ENCODE data around the gene NUAK2. TPM values are rescaled to one million over a fixed set of nuclear protein-coding genes. Genes with fewer than 3 reads are reported as not detected.
"Not testable (repeated sequence)": the region's sequence is repeated elsewhere in the genome, so short reads cannot be mapped to it uniquely, and the experiment has no call there.

The NUAK2 gene
- total RNA-seq, 1 donor from 2014 or later = 13.5 TPM

GRCh38 chr1:205283270-205284147, 38.0 kb downstream of the NUAK2 start:
- no peaks in the 10 kb centered on the region for H3K27me3 Mint-ChIP-seq
- H3K9me3 Mint-ChIP-seq = no peaks in the 10 kb centered on the region
- H3K36me3 Mint-ChIP-seq = no peaks in the 10 kb centered on the region
- H3K4me3 Mint-ChIP-seq = no peak overlapping the region
- H3K27ac Mint-ChIP-seq = peak overlapping the region; percentile 96
- TF ChIP-seq CTCF (conservative IDR thresholded peaks at IDR 0.05) = no peak
- peaks cover 35% of the 10 kb centered on the region for H3K4me1 Mint-ChIP-seq (ENCODE audit: unreplicated experiment)
- no peak for DNase-seq (ENCODE audit: extremely low spot score, unreplicated experiment)

GRCh38 chr1:205280666-205281395, 40.7 kb downstream of the NUAK2 start:
- not testable (repeated sequence) for H3K4me3 Mint-ChIP-seq; DNase-seq (ENCODE audit: extremely low spot score, unreplicated experiment); H3K36me3 Mint-ChIP-seq; H3K27me3 Mint-ChIP-seq; H3K9me3 Mint-ChIP-seq
- Mint-ChIP-seq H3K4me1 (ENCODE audit: unreplicated experiment) (peaks cover 21% of the 10 kb centered on the region), H3K27ac (peak overlapping the region; percentile 85)

DNA sequence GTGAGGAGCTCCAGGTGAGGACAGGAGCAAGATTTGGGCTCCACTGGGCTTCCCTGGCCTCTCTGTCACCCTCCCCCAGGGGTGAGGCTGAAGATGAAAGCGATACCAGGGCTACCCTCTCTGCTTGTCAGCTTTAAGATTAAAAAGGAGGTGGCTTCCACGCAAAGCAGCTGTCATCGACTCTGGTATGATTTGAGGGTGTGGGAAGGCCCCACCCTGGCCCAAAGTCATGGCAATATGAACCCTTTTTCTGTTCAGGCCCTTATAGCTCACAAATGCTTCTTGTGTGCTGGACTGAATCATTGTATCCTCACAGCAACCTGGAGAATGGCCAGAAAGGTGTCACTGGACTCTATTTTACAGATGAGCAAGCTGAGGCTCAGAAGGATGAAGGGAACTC, 41.6 kb downstream of the NUAK2 start:
- no peak for DNase-seq (ENCODE audit: extremely low spot score, unreplicated experiment)
- Mint-ChIP-seq H3K4me1 (ENCODE audit: unreplicated experiment) (peaks cover 15% of the 10 kb centered on the region), H3K9me3 (no peaks in the 10 kb centered on the region), H3K4me3 (no peak overlapping the region), H3K27ac (peak overlapping the region; percentile 85), H3K27me3 (no peaks in the 10 kb centered on the region), H3K36me3 (no peaks in the 10 kb centered on the region)
- TF ChIP-seq CTCF (conservative IDR thresholded peaks at IDR 0.05) = no peak

GRCh38 chr1:205276689-205277065, 44.9 kb downstream of the NUAK2 start:
- Mint-ChIP-seq H3K36me3 (no peaks in the 10 kb centered on the region), H3K4me1 (ENCODE audit: unreplicated experiment) (no peaks in the 10 kb centered on the region), H3K4me3 (no peak overlapping the region), H3K27me3 (no peaks in the 10 kb centered on the region), H3K27ac (no peak overlapping the region), H3K9me3 (no peaks in the 10 kb centered on the region)
- DNase-seq (ENCODE audit: extremely low spot score, unreplicated experiment) = no peak
- no peak for TF ChIP-seq CTCF (conservative IDR thresholded peaks at IDR 0.05)

GRCh38 chr1:205275916-205276688, 45.4 kb downstream of the NUAK2 start:
- H3K27me3 Mint-ChIP-seq = no peaks in the 10 kb centered on the region
- no peaks in the 10 kb centered on the region for H3K36me3 Mint-ChIP-seq
- no peak for TF ChIP-seq CTCF (conservative IDR thresholded peaks at IDR 0.05)
- H3K9me3 Mint-ChIP-seq = no peaks in the 10 kb centered on the region
- no peak overlapping the region for H3K27ac Mint-ChIP-seq
- no peak for DNase-seq (ENCODE audit: extremely low spot score, unreplicated experiment)
- no peak overlapping the region for H3K4me3 Mint-ChIP-seq
- H3K4me1 Mint-ChIP-seq (ENCODE audit: unreplicated experiment) = no peaks in the 10 kb centered on the region

Data from type B pancreatic cell (in vitro differentiated cells).